ENCODE results near the gene CADPS2.

- no peak for TF ChIP-seq CTCF (IDR thresholded peaks at IDR 0.05; ENCODE audit: insufficient read depth, low read length, poor library complexity, severe bottlenecking)
- no peak for TF ChIP-seq EZH2phosphoT487 (conservative IDR thresholded peaks at IDR 0.05; ENCODE audit: low read length)
These were observed 490 bp downstream of the CADPS2 start for GRCh38 chr7:122885583-122886356.
